ENCODE data around the gene ZSCAN5C.
"Not testable (repeated sequence)": the region's sequence is repeated elsewhere in the genome, so short reads cannot be mapped to it uniquely, and the experiment has no call there.

ZSCAN5C gene, protein sequence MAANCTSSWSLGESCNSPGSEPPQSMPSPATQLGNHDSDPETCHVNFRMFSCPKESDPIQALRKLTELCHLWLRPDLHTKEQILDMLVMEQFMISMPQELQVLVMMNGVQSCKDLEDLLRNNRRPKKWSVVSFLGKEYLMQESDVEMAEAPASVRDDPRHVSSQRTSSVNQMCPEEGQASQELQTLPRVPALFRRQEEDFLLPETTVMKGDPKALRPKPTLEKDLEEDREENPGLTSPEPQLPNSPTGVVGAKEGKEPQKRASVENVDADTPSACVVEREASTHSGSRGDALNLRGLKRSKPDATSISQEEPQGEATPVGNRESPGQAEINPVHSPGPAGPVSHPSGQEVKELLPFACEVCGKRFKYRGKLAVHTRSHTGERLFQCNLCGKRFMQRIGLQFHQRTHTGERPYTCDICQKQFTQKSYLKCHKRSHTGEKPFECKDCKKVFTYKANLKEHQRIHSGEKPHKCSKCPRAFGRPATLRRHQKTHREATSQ

GRCh38 chr19:56201973-56202372 is at the start of gene ZSCAN5C:
ZSCAN5C (plus strand) TSS chr19:56202273; CDS start chr19:56205914, 3,641 bp downstream.
- no peak for DNase-seq (ENCODE audit: low read depth in 3 of 3, low spot score in 1 of 3)

DNA sequence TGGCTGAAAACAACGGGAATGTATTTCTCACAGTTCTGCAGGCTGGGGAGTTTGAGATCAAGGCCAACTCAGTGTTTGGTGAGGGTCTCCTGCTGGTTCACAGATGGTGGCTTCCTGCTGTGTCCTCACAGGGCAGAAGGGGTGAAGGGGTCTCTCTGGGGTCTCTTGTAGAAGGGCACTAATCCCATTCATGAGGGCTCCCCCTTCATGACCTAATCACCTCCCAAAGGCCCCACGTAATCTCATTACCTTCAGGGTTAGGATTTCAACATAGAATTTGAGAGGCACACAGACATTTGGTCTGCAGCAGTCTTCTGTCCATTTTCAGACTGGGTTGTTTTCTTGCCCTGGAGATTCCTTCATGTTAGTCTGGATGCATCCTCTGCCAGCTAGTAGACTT is 49.4 kb upstream of the ZSCAN5C start:
- DNase-seq (ENCODE audit: low read depth in 3 of 3, low spot score in 1 of 3), result no peak

DNA sequence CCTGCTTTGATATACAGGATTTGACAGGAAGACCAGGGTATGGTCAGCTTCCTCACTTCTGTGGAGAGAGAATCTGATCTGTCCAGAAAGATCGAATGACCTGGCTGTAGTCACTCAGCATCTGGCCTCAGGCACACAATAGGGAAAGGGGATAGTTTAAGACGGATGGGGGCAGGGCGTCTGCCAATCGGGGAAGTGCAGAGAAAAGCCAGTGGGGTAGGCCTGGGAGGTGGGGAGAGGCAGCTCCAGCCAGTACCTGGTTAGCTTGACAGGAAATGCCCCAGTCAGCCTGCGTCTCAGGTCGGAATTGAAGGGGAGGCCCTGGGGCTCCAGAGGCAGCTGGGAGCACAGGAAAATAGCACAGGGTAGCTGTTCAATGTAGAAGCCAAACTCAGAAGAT is 48.6 kb upstream of the ZSCAN5C start:
- no peak for DNase-seq (ENCODE audit: low read depth in 3 of 3, low spot score in 1 of 3)

DNA sequence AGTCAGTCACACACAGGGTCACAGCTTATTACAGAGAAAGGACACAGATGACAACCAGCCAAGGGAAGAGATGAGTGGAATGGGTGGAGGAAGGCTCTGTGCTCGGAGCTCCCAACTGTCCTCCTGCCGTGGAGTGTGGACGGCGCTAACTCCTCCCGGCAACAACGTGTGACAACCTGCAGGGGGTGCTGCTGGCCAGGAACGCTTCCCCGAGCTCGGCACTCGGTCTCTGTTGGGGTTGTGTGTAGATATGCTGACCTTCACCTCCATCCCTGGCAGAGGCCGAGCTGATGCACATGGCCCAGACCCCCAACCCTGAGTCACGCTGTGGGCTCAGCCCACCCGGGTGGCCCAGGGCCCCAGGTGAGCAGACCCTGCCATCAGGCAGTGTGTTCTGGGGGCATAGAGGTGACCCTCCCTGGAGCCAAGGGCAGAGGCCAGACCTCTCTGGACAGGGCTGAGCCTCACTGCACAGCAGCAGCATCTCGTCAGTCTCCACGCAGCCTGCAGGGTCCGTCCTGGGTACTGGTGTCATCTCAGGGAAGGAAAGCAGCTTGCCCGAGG is 46.9 kb upstream of the ZSCAN5C start:
- DNase-seq (ENCODE audit: low read depth in 3 of 3, low spot score in 1 of 3), result no peak

GRCh38 chr19:56156768-56157167 is 45.3 kb upstream of the ZSCAN5C start:
- DNase-seq (ENCODE audit: low read depth in 3 of 3, low spot score in 1 of 3), result no peak

GRCh38 chr19:56158170-56158757 is 43.8 kb upstream of the ZSCAN5C start:
- no peak for DNase-seq (ENCODE audit: low read depth in 3 of 3, low spot score in 1 of 3)

DNA sequence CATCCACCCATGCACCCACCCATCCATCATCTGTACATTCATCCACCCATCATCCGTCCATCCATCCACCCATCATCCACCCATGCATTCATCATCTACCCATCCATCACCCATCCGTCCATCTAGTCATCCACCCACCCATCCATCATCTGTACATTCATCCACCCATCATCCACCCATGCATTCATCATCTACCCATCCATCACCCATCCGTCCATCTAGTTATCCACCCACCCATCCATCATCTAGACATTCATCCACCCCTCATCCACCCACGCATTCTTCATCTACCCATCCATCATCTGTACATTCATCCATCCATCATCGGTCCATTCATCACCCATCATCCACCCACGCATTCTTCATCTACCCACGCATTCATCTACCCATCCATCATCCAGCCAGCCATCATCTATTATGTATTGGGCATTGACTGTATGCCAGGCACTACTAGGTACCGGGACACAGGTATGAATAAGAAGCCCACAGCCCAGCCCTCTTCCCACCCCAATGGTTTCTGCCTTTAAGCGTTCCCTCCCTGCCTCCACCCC is 43.0 kb upstream of the ZSCAN5C start:
- no peak for DNase-seq (ENCODE audit: low read depth in 3 of 3, low spot score in 1 of 3)

GRCh38 chr19:56159622-56160271 is 42.3 kb upstream of the ZSCAN5C start:
- DNase-seq (ENCODE audit: low read depth in 3 of 3, low spot score in 1 of 3), result no peak

- DNase-seq (ENCODE audit: low read depth in 3 of 3, low spot score in 1 of 3), result no peak
These were observed 40.5 kb upstream of the ZSCAN5C start for GRCh38 chr19:56161534-56161933.

GRCh38 chr19:56162258-56162657 is 39.8 kb upstream of the ZSCAN5C start:
- no peak for DNase-seq (ENCODE audit: low read depth in 3 of 3, low spot score in 1 of 3)

GRCh38 chr19:56163097-56163496 is 39.0 kb upstream of the ZSCAN5C start:
- DNase-seq (ENCODE audit: low read depth in 3 of 3, low spot score in 1 of 3), result no peak

DNA sequence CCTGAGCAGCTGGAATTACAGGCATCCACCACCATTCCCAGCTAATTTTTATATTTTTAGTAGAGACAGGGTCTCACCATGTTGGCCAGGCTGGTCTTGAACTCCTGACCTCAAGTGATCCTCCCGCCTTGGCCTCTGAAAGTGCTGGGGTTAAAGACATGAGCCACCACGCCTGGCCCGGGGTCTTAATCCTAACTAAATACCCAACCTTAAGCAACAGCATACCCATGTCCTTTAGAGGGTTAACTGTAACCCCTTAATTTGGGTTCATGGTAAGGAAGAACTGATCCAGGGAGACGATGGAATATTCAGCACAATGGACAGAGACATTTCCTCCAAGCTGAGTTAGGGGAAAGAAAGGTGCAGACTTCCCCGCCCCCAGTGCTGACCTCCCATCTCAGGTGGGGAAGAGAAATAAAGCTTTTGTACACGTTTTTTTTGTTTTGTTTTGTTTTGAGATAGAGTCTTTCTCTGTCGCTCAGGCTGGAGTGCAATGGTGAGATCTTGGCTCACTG is 35.0 kb upstream of the ZSCAN5C start:
- no peak for DNase-seq (ENCODE audit: low read depth in 3 of 3, low spot score in 1 of 3)

GRCh38 chr19:56170261-56170660 is 31.8 kb upstream of the ZSCAN5C start:
- DNase-seq (ENCODE audit: low read depth in 3 of 3, low spot score in 1 of 3), result no peak

DNA sequence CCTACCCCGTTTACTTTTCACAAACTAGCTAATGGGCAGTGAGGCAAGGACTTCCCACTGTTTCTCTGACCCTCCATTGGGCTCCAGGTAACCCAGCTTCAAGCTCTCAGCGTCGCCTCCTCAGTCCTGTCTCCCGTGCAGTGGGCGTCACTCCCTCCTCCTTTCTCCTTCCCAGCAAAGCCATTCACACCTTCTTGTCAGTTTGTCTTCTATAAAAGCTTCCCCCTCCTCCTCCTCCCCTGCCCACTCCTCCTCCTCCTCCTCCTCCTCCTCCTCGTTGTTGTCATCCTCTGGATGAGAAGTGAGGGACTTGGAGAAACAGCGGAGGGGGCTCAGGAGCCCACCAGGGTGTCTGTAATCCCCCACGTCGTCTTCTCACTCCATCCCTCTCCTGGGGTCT is 28.0 kb upstream of the ZSCAN5C start:
- no peak for DNase-seq (ENCODE audit: low read depth in 3 of 3, low spot score in 1 of 3)

- no peak for DNase-seq (ENCODE audit: low read depth in 3 of 3, low spot score in 1 of 3)
These were observed 27.5 kb upstream of the ZSCAN5C start for GRCh38 chr19:56174550-56174949.

- not testable (repeated sequence) for DNase-seq (ENCODE audit: low read depth in 3 of 3, low spot score in 1 of 3)
These were observed 26.2 kb upstream of the ZSCAN5C start, which contains the start of gene GALP for GRCh38 chr19:56175861-56176307. GALP (plus strand) TSS chr19:56176008; CDS start chr19:56177109, 1,101 bp downstream.

- not testable (repeated sequence) for DNase-seq (ENCODE audit: low read depth in 3 of 3, low spot score in 1 of 3)
These were observed 25.8 kb upstream of the ZSCAN5C start for GRCh38 chr19:56176310-56176709.

GRCh38 chr19:56176881-56177280 is 25.2 kb upstream of the ZSCAN5C start:
- no peak for DNase-seq (ENCODE audit: low read depth in 3 of 3, low spot score in 1 of 3)

DNA sequence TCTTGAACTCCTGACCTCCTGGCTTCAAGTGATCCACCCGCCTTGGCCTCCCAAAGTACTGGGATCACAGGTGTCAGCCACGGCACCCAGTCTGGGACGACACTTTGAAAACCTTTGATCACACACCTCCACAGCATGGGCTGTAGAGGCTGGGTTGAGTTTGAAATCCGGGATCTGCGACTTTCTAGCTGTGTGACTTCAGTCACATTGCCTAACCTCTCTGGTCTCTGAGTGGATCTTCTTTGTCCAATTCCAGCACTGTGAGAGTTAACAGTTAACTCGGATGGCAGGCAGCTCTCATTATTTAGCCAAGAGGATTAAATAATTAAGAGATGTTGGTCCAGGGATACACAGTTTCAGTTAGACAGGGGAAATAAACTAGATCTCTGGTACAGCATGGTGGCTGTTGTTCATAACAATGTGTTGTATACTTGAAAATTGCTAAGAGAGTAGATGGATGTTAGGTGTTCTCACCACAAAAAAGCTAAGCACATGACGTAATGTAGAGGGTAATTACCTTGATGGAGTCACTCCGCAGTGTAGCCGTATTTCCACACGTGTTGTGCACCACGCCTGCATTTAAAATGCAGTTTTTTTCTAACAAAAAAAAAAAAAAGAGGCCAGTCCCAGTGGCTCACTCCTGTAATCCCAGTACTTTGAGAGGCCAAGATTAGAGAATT is 24.4 kb upstream of the ZSCAN5C start:
- no peak for DNase-seq (ENCODE audit: low read depth in 3 of 3, low spot score in 1 of 3)

GRCh38 chr19:56189785-56190184 is 12.3 kb upstream of the ZSCAN5C start:
- DNase-seq (ENCODE audit: low read depth in 3 of 3, low spot score in 1 of 3), result no peak
